HEK293 (cell line): ENCODE measurements around the gene FOXP4.

Experiments used
- GLI4 ChIP-seq: fragments of 450-650 bp; formaldehyde crosslinking; IDR thresholded peaks from 2 replicates; pipeline ENCODE4 v1.5.1; 2016; ENCODE audit warnings: missing biosample characterization, missing genetic modification characterization
- KLF7 ChIP-seq: fragments of 450-650 bp; formaldehyde crosslinking; IDR thresholded peaks from 2 replicates; pipeline ENCODE4 v1.5.1; 2016; ENCODE audit warnings: missing biosample characterization, missing genetic modification characterization, borderline replicate concordance
- MEIS1 ChIP-seq: sonication (generic); formaldehyde crosslinking; IDR thresholded peaks from 2 replicates; pipeline ENCODE4 v1.8.1; 2022; ENCODE audit warnings: missing genetic modification reagents, mild to moderate bottlenecking, borderline replicate concordance
- OSR2 ChIP-seq: fragments of 450-650 bp; formaldehyde crosslinking; IDR thresholded peaks from 2 replicates; pipeline ENCODE4 v1.5.1; 2016; ENCODE audit warnings: missing biosample characterization, missing genetic modification characterization
- SCRT2 ChIP-seq: fragments of 450-650 bp; formaldehyde crosslinking; IDR thresholded peaks from 2 replicates; pipeline ENCODE4 v1.5.1; 2016; ENCODE audit warnings: missing biosample characterization, missing genetic modification characterization
- SP7 ChIP-seq: fragments of 450-650 bp; formaldehyde crosslinking; IDR thresholded peaks from 2 replicates; pipeline ENCODE4 v1.5.1; 2016; ENCODE audit warnings: missing biosample characterization, missing genetic modification characterization
- WT1 ChIP-seq: fragments of 450-650 bp; formaldehyde crosslinking; IDR thresholded peaks from 2 replicates; pipeline ENCODE4 v1.5.1; 2016; ENCODE audit warnings: missing biosample characterization, missing genetic modification characterization
- ZBTB17 ChIP-seq: fragments of 450-650 bp; formaldehyde crosslinking; IDR thresholded peaks from 2 replicates; pipeline ENCODE4 v1.5.1; 2016; ENCODE audit warnings: missing biosample characterization, missing genetic modification characterization
- ZBTB20 ChIP-seq: fragments of 450-650 bp; formaldehyde crosslinking; IDR thresholded peaks from 2 replicates; pipeline ENCODE4 v1.5.1; 2016; ENCODE audit warnings: missing biosample characterization, missing genetic modification characterization
- ZBTB21 ChIP-seq: fragments of 450-650 bp; formaldehyde crosslinking; IDR thresholded peaks from 2 replicates; pipeline ENCODE4 v1.5.1; 2017; ENCODE audit warnings: missing biosample characterization, missing genetic modification characterization
- ZFHX2 ChIP-seq: fragments of 450-650 bp; formaldehyde crosslinking; conservative IDR thresholded peaks from 2 replicates; pipeline ENCODE4 v1.5.1; 2016; ENCODE audit warnings: missing biosample characterization, missing genetic modification characterization
- ZIC2 ChIP-seq: fragments of 450-650 bp; formaldehyde crosslinking; IDR thresholded peaks from 2 replicates; pipeline ENCODE4 v1.5.1; 2016; ENCODE audit warnings: missing biosample characterization, missing genetic modification characterization
- ZNF157 ChIP-seq: fragments of 450-650 bp; formaldehyde crosslinking; IDR thresholded peaks from 2 replicates; pipeline ENCODE4 v1.5.1; 2016; ENCODE audit warnings: missing biosample characterization, missing genetic modification characterization
- ZNF2 ChIP-seq: fragments of 450-650 bp; formaldehyde crosslinking; IDR thresholded peaks from 2 replicates; pipeline ENCODE4 v1.5.1; 2016; ENCODE audit warnings: missing biosample characterization, missing genetic modification characterization
- ZNF426 ChIP-seq: fragments of 450-650 bp; formaldehyde crosslinking; IDR thresholded peaks from 2 replicates; pipeline ENCODE4 v1.5.1; 2017; ENCODE audit warnings: missing biosample characterization, missing genetic modification characterization, mild to moderate bottlenecking, inconsistent platforms, moderate library complexity
- ZNF521 ChIP-seq: fragments of 450-650 bp; formaldehyde crosslinking; IDR thresholded peaks from 2 replicates; pipeline ENCODE4 v1.5.1; 2017; ENCODE audit warnings: missing biosample characterization, mild to moderate bottlenecking, missing genetic modification characterization
- ZNF530 ChIP-seq: fragments of 450-650 bp; formaldehyde crosslinking; IDR thresholded peaks from 2 replicates; pipeline ENCODE4 v1.5.1; 2016; ENCODE audit warnings: low read depth, missing biosample characterization, missing genetic modification characterization
- ZNF544 ChIP-seq: fragments of 450-650 bp; formaldehyde crosslinking; IDR thresholded peaks from 2 replicates; pipeline ENCODE4 v1.5.0; 2017; ENCODE audit warnings: missing biosample characterization, missing genetic modification characterization
- ZNF623 ChIP-seq: fragments of 450-650 bp; formaldehyde crosslinking; IDR thresholded peaks from 2 replicates; pipeline ENCODE4 v1.5.1; 2016; ENCODE audit warnings: missing biosample characterization, missing genetic modification characterization
- ZNF664 ChIP-seq: fragments of 450-650 bp; formaldehyde crosslinking; IDR thresholded peaks from 2 replicates; pipeline ENCODE4 v1.5.1; 2016; ENCODE audit warnings: missing biosample characterization, missing genetic modification characterization
- ZNF701 ChIP-seq: fragments of 450-650 bp; formaldehyde crosslinking; IDR thresholded peaks from 2 replicates; pipeline ENCODE4 v1.5.1; 2016; ENCODE audit warnings: missing biosample characterization, missing genetic modification characterization
- ZNF843 ChIP-seq: fragments of 450-650 bp; formaldehyde crosslinking; IDR thresholded peaks from 2 replicates; pipeline ENCODE4 v1.5.1; 2016; ENCODE audit warnings: missing biosample characterization, missing genetic modification characterization
- TF ChIP-seq, protein P1 (sequence below): fragments of 450-650 bp; formaldehyde crosslinking; IDR thresholded peaks from 2 replicates; pipeline ENCODE4 v1.5.1; 2017; ENCODE audit warnings: missing biosample characterization, missing genetic modification characterization
- TF ChIP-seq, protein P2 (sequence below): fragments of 450-650 bp; formaldehyde crosslinking; IDR thresholded peaks from 2 replicates; pipeline ENCODE4 v1.5.1; 2016; ENCODE audit warnings: missing biosample characterization, missing genetic modification characterization
- TF ChIP-seq, protein P3 (sequence below): fragments of 450-650 bp; formaldehyde crosslinking; IDR thresholded peaks from 2 replicates; pipeline ENCODE4 v1.5.1; 2017; ENCODE audit warnings: missing biosample characterization, missing genetic modification characterization
- TF ChIP-seq, protein P4 (sequence below): fragments of 450-650 bp; formaldehyde crosslinking; IDR thresholded peaks from 2 replicates; pipeline ENCODE4 v1.5.1; 2016; ENCODE audit warnings: missing biosample characterization, missing genetic modification characterization

Gene FOXP4

DNA sequence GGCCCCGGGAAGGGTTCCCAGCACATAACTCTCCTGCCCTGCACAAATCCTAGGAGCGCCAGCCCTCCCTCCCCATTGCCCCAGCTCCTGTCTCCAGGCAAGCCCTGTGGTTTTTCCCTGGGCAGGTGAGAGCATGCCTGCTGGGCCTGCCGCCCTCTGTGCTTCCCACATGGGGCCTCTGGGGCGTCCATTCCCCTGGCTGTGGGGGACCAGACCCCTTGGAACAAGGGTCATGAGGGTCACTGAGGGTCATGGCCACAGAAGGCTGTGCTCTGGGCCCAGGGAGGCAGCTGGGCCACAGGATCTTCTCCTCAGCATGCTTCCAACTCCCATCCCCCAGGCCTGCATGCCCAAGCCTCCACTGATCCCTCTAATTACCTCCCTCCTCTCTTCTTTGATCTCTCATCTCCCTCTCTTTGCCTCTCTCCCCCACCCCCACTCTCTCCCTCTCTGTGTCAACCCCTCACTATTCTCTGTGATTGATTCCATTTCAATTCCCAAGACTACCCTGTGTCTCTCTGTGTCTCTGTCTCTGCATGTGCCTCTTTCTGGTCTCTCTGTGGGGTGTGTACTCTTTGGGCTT, 98.2 kb downstream of the FOXP4 start (continued):
- TF ChIP-seq, protein P1, sequence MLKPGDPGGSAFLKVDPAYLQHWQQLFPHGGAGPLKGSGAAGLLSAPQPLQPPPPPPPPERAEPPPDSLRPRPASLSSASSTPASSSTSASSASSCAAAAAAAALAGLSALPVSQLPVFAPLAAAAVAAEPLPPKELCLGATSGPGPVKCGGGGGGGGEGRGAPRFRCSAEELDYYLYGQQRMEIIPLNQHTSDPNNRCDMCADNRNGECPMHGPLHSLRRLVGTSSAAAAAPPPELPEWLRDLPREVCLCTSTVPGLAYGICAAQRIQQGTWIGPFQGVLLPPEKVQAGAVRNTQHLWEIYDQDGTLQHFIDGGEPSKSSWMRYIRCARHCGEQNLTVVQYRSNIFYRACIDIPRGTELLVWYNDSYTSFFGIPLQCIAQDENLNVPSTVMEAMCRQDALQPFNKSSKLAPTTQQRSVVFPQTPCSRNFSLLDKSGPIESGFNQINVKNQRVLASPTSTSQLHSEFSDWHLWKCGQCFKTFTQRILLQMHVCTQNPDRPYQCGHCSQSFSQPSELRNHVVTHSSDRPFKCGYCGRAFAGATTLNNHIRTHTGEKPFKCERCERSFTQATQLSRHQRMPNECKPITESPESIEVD (tag by site-specific recombination): no peak
- TF ChIP-seq ZNF530: no peak
- TF ChIP-seq KLF7 (tag by site-specific recombination): no peak
- TF ChIP-seq SCRT2 (tag by site-specific recombination): no peak
- TF ChIP-seq, protein P2, sequence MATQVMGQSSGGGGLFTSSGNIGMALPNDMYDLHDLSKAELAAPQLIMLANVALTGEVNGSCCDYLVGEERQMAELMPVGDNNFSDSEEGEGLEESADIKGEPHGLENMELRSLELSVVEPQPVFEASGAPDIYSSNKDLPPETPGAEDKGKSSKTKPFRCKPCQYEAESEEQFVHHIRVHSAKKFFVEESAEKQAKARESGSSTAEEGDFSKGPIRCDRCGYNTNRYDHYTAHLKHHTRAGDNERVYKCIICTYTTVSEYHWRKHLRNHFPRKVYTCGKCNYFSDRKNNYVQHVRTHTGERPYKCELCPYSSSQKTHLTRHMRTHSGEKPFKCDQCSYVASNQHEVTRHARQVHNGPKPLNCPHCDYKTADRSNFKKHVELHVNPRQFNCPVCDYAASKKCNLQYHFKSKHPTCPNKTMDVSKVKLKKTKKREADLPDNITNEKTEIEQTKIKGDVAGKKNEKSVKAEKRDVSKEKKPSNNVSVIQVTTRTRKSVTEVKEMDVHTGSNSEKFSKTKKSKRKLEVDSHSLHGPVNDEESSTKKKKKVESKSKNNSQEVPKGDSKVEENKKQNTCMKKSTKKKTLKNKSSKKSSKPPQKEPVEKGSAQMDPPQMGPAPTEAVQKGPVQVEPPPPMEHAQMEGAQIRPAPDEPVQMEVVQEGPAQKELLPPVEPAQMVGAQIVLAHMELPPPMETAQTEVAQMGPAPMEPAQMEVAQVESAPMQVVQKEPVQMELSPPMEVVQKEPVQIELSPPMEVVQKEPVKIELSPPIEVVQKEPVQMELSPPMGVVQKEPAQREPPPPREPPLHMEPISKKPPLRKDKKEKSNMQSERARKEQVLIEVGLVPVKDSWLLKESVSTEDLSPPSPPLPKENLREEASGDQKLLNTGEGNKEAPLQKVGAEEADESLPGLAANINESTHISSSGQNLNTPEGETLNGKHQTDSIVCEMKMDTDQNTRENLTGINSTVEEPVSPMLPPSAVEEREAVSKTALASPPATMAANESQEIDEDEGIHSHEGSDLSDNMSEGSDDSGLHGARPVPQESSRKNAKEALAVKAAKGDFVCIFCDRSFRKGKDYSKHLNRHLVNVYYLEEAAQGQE: no peak
- TF ChIP-seq ZNF701 (tag by site-specific recombination): 0 out of 2 replicates have a peak, but pooled peaks have one; percentile 24
- no peak for TF ChIP-seq ZBTB21 (tag by site-specific recombination)
- TF ChIP-seq ZNF426: no peak
- no peak for TF ChIP-seq ZNF157 (tag by site-specific recombination)
- no peak for TF ChIP-seq ZNF544 (tag by site-specific recombination)
- no peak for TF ChIP-seq ZNF623 (tag by site-specific recombination)
- TF ChIP-seq, protein P3, sequence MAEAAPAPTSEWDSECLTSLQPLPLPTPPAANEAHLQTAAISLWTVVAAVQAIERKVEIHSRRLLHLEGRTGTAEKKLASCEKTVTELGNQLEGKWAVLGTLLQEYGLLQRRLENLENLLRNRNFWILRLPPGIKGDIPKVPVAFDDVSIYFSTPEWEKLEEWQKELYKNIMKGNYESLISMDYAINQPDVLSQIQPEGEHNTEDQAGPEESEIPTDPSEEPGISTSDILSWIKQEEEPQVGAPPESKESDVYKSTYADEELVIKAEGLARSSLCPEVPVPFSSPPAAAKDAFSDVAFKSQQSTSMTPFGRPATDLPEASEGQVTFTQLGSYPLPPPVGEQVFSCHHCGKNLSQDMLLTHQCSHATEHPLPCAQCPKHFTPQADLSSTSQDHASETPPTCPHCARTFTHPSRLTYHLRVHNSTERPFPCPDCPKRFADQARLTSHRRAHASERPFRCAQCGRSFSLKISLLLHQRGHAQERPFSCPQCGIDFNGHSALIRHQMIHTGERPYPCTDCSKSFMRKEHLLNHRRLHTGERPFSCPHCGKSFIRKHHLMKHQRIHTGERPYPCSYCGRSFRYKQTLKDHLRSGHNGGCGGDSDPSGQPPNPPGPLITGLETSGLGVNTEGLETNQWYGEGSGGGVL (tag by site-specific recombination): peak; percentile 90
- no peak for TF ChIP-seq MEIS1 (CRISPR knock-in tag)
- no peak for TF ChIP-seq GLI4 (tag by site-specific recombination)
- TF ChIP-seq, protein P4, sequence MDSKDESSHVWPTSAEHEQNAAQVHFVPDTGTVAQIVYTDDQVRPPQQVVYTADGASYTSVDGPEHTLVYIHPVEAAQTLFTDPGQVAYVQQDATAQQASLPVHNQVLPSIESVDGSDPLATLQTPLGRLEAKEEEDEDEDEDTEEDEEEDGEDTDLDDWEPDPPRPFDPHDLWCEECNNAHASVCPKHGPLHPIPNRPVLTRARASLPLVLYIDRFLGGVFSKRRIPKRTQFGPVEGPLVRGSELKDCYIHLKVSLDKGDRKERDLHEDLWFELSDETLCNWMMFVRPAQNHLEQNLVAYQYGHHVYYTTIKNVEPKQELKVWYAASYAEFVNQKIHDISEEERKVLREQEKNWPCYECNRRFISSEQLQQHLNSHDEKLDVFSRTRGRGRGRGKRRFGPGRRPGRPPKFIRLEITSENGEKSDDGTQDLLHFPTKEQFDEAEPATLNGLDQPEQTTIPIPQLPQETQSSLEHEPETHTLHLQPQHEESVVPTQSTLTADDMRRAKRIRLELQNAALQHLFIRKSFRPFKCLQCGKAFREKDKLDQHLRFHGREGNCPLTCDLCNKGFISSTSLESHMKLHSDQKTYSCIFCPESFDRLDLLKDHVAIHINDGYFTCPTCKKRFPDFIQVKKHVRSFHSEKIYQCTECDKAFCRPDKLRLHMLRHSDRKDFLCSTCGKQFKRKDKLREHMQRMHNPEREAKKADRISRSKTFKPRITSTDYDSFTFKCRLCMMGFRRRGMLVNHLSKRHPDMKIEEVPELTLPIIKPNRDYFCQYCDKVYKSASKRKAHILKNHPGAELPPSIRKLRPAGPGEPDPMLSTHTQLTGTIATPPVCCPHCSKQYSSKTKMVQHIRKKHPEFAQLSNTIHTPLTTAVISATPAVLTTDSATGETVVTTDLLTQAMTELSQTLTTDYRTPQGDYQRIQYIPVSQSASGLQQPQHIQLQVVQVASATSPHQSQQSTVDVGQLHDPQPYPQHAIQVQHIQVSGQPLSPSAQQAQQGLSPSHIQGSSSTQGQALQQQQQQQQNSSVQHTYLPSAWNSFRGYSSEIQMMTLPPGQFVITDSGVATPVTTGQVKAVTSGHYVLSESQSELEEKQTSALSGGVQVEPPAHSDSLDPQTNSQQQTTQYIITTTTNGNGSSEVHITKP (tag by site-specific recombination): peak; percentile 67
- no peak for TF ChIP-seq ZNF2
- TF ChIP-seq ZNF843 (tag by site-specific recombination): no peak
- peak; percentile 49 for TF ChIP-seq ZFHX2 (tag by site-specific recombination)
- peak; percentile 97 for TF ChIP-seq ZIC2 (tag by site-specific recombination)
- peak; percentile 73 for TF ChIP-seq SP7 (tag by site-specific recombination)
- no peak for TF ChIP-seq ZNF521 (tag by site-specific recombination)
- TF ChIP-seq ZNF664: no peak
- 0 out of 2 replicates have a peak, but pooled peaks have one; percentile 12 for TF ChIP-seq ZBTB17 (tag by site-specific recombination)
- TF ChIP-seq OSR2 (tag by site-specific recombination): no peak
- no peak for TF ChIP-seq ZBTB20 (tag by site-specific recombination)
- TF ChIP-seq WT1 (tag by site-specific recombination): peak; percentile 69
